ENCODE measurements around the gene FNDC1.

Gene FNDC1

DNA sequence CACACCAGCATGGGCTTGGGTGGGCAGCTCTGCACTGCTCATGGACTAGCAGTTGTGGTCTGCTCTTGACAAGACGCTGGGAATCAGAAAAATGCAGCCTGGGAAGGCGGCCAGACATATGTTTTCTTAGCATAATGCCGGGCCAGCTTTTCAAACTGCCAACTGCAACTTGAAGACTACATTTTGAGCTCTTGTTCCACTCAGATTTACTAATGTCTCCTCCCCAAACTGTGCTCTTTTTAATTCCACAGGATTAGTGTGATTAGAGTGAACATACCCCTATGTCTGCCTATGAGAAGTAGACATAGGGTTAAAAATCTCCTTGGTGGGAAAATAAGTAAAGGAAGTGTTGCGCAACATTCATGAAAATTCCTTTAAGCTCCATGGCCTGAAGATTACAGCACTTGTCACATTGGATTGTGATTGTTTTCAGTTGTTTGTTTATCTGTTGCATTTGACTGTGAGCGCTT is 5.3 kb upstream of the FNDC1 start:
- no peak for DNase-seq

- DNase-seq, result no peak
These were observed 536 bp upstream of the FNDC1 start for GRCh38 chr6:159168536-159169192.

- no peak for DNase-seq
These were observed 545 bp downstream of the FNDC1 start for GRCh38 chr6:159169557-159170332.

GRCh38 chr6:159170333-159170672 is 1.1 kb downstream of the FNDC1 start:
- no peak for DNase-seq

DNA sequence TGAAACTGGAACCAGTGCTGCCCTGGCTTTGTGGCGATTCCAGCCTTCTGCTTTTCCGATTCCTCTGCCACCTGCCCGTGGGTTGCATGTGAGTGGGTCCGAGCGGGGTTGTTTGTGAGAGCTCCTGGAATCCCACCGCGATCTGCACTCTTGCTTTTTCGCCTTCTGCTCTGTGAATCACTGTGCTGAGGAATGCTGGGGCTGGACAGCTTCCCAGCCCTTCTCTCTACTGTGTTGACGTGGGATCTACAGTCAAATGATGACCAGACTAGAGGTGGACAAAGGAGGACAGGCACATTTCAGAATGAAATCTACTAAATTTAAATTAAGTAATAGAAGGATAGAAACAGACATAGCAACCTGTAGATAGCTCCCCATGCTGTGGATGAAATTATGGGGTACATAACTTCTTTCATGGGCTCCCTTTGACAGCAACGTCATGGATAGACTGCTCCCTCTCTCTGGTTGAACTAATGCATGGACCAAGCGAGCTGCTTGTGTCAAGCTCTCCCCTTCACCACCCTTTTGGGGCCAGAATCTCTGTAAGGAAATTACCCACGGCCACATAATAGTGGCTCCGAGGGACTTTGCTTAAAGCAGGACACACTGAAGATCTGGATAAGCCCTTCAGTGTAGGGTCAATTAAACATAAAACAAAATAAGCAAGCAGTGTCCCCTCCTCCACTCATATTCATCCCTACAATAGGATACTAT is 2.0 kb downstream of the FNDC1 start:
- DNase-seq, result no peak

DNA sequence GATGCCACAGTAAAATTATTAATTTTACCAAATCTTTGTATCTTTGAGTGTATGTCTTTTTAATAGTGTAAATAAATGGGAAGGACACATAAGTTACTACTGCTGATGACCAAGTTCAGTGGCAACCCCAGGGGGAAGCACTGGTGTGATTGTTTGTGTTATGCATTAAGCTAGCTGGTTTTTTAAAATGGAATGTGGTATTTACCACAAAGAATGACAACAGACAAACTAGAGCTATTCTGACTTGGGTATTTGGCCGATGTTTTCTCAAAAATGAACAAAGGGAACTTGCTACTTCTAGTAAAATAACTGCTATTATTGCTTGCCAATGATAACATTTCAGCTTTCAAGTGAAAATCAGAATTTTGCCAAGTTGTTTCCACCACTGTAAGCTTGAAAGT is 2.9 kb downstream of the FNDC1 start:
- no peak for DNase-seq

DNA sequence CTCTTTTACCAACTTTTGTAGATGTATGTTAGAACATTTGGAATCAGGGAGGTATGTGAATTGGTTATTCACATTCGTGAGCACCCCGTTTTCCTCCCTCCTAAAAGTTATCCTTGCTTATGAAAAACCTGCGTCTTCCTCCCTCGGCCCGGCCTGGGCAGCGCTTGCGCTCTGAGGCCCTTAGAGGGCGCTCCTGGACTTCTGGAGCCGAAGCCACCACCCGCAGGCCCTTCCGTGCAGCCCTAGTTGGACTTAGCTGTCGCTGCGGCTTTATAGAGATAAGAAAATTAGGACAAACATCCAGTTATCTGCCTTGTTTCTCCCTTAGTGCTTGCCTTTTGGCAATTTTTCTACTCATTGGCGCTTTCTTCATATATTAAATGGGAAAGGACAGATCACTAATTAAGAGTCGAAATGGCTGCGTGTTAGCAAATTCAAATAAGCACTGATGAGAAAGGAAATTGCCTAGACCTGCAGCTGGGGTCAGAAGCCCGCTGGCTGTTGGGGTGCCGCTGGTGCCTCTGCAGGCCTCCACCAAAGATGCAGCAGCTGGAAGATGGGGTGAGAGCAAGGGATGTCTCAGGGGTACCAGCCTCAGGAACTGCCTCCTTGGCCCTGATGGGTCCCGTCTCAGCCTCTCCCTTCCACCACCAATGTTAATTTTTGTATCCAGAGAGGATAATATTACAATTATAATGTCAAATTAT is 5.2 kb downstream of the FNDC1 start:
- no peak for DNase-seq

DNA sequence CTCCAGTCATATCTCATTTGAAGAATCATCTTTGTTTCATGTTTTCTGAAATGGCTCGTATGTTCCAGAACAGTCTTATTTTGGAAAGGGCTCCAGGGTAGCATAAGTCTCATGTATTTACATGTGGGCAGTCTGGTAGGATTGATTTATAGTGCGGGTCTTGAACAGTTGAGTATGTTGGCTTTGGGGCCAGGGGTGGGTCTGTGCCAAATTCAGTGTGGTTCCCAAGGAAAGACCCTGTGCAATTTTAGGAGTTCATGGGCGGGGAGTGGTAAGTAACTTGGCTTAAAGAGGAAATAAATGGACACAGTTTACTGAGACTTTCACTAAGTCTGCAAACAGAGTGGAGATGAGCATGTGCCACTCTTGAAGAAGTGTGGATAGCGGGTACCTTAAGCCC is 7.7 kb downstream of the FNDC1 start:
- DNase-seq, result no peak

GRCh38 chr6:159178847-159179246 is 9.6 kb downstream of the FNDC1 start:
- DNase-seq, result no peak

DNA sequence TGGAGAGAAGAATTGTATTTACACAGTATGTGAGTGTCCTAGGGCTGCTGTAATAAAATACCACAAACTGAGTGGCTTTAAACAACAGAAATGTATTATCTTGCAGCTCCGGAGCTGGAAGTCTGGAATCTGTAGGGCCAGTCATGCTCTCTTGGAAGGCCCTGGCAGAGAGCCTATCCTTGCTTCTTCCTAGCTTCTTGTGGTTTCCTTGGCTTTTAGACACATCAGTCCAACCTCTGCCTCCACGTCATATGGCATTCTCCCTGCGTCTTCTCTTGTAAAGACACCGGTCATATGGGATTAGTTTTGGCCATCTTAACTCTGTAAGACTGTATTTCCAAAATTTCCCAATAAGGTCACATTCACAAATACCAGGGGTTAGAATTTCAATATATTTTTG is 10.8 kb downstream of the FNDC1 start:
- DNase-seq, result no peak

DNA sequence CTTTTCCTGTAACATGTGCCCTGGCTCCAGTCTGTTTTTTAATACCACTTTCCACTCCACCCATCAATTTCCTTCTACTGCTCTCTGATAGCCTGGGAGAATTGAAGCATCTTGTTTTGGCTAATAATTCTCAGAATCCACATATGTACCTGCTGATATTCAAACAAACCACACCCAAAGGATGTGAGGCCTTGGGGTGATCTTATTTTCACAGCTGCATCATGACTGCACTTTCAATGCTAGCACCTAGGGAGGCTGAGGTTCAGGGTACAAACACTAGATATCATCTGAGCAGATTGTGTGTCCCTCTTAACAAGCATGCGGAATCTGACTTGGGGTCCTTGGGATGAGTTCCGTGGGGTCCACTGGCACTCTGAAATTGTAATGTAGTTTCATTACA is 12.7 kb downstream of the FNDC1 start:
- DNase-seq, result no peak

DNA sequence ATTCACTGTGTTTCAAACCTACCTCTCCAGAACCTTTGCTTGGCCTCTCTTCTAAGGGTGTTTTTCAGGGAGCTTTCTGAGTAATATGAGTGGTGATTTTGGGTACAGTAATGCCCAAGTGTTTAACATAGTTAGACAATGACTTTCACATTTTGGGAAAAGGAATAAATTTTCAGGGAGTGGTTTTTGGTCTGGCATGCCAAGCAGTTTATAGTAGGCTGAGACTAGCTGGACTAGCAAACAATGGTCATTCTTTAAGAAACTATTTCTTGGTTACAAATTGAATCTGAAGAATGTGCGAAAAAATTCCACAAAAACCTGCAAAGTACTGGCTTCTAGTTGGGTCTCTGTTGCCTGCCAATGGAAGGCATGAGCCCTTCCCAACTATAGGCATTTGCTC is 15.4 kb downstream of the FNDC1 start:
- DNase-seq, result no peak

DNA sequence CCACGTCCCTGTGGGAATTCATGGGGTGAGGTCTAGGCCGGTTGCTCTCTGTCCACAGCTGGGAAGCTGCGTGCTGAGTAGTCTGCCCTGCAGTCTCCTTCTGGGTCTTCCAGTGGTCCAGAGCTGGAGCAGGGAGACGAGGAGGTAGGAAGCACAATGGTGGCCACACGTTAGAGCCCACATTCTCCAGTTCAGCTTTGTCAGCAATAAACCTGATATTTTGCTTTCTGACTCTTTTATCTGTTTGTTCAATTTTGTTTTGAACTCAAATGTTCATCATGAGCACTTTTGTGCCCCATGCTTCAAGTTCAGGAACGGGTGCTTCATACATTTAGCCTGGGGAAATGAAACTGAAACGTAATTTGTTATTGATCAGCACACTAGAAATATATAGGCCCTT is 21.3 kb downstream of the FNDC1 start:
- DNase-seq, result no peak

GRCh38 chr6:159193923-159194322 is 24.7 kb downstream of the FNDC1 start:
- no peak for DNase-seq

- no peak for DNase-seq
These were observed 25.2 kb downstream of the FNDC1 start for GRCh38 chr6:159194421-159194820.

DNA sequence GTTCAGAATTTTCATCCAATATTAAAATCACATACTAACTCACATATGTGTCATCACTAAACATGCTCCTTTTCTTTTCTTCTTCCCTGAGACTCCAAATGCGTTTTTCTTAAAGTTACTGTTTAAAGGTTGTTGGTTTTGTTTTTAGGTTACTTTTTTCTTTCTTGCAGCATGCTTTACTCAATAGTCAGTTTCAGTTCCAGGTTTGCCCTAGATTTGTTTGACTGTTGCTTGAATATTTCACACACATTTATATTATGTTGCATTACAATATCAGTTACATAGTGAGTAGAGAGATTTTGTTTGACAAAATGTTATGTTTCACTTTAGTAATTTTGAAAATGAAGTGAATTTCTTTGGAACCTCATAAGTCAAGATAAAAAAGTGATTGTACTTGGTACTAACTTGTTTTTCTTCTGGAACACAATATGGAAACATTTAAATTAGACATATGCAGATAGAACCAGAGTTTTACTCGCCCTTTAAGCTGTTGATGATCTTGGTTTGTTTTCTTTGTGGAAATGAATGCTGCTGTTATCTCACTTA is 27.3 kb downstream of the FNDC1 start:
- no peak for DNase-seq

GRCh38 chr6:159197251-159197650 is 28.1 kb downstream of the FNDC1 start:
- DNase-seq, result no peak

DNA sequence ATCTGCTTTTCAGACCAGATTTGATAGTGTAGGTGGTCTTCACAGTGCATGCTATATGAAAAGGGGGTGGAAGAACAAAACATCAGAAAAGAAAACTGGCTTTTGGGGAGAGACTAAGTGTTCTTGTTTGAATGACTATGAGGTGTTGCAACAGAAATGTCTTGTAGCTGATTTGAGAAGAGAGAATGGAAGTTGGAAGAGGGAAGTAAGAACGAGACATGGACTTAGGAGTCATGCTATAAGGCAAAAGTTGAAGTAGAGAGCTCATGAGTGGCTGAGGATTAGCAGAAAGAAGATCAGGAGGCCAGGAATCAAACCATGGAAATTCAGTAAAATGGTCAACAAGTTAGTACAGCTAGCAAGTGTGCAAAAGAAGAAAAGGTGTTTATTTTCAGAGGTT is 32.1 kb downstream of the FNDC1 start:
- DNase-seq, result no peak

GRCh38 chr6:159203304-159204005 is 34.3 kb downstream of the FNDC1 start:
- DNase-seq, result no peak

GRCh38 chr6:159204605-159205004 is 35.4 kb downstream of the FNDC1 start:
- no peak for DNase-seq

GRCh38 chr6:159212028-159212427 is 42.8 kb downstream of the FNDC1 start:
- no peak for DNase-seq

DNA sequence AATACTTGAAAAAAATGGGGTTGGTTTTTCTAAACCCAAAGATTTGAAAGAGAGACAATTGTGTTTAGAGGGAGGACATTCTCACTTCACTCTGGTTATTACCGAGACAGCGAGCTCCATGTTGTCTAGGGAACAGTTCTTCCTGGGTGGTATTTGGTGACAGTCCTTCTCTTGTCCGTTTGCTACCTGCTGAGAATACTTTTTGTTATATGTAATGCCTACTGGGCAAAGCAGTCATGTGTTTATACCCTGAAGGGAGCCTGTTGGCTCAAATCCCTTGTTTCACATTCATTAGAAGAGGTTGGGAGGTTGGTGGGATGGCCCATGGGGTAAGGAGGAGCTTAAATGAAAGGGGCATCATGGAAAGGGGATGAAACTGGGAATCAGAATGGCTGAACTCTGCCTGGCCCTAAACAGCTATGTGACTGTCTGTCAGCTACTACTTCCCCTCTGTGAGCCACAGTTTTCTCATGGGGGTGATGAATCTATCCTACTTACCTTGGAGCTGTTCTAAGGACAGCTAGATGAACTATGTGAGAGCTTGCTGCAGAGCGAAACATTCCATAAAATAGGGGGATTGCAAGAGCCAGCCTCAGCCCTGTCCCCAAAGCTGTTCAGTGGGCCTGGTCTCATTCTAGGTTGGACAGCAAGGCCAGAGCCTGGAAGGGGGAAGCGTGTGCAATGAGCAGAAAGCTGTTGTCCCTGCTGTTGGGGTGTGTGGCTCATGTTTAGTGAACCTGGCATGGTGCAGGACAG is 43.5 kb downstream of the FNDC1 start:
- no peak for DNase-seq

All from cortex of kidney (tissue), 1 donor.